Right atrium auricular region (tissue), 2 donors: ENCODE data around the gene ALOX12. TPM values are rescaled to one million over a fixed set of nuclear protein-coding genes. Genes with fewer than 3 reads are reported as not detected.
"Not testable (repeated sequence)": the region's sequence is repeated elsewhere in the genome, so short reads cannot be mapped to it uniquely, and the experiment has no call there.

Experiments
- DNase-seq: peaks from one replicate; pipeline ENCODE4 v3.0.0-alpha.2; 2019; ENCODE audit warnings: low spot score
- H3K27ac ChIP-seq, 2 donors: fragments of 200-600 bp; sonication (generic); 1 replicate in 1 of 2; 2 replicates in 1 of 2; pipeline ENCODE4 v1.5.1; 2016 to 2019
- H3K27me3 ChIP-seq, 2 donors: fragments of 200-600 bp; sonication (generic); one replicate each; pipeline versions ENCODE4 v1.5.1 to v1.6.0; 2017 to 2019
- H3K36me3 ChIP-seq: fragments of 200-600 bp; sonication (generic); one replicate; pipeline ENCODE4 v1.5.1; 2016
- H3K4me1 ChIP-seq, 2 donors: fragments of 200-600 bp; sonication (generic); one replicate each; pipeline versions ENCODE4 v1.5.1 to v1.6.0; 2017 to 2019
- H3K4me3 ChIP-seq, 2 donors: fragments of 200-600 bp; sonication (generic); 1 replicate in 1 of 2; 2 replicates in 1 of 2; pipeline ENCODE4 v1.5.1; 2017 to 2019; ENCODE audit warnings: mild to moderate bottlenecking in 1 of 2, moderate library complexity in 1 of 2
- H3K9me3 ChIP-seq, 2 donors: fragments of 200-600 bp; sonication (generic); one replicate each; pipeline ENCODE4 v1.5.1; 2019
- CTCF ChIP-seq, 2 donors: fragments of 200-600 bp; sonication (generic); IDR thresholded peaks; one replicate each; pipeline ENCODE4 v1.5.1; 2019; ENCODE audit warnings: antibody characterized with exemption in 2 of 2
- total RNA-seq, 2 donors: library from RNA; depleted of rRNA; stranded (reverse); fragments of >200 nt; gene quantifications; one replicate each; pipeline ENCODE4 v1.1.0, GENCODE V29; 2016

Gene ALOX12
- total RNA-seq, 2 donors from 2014 or later, result 0.47 TPM; not detected in 1

DNA sequence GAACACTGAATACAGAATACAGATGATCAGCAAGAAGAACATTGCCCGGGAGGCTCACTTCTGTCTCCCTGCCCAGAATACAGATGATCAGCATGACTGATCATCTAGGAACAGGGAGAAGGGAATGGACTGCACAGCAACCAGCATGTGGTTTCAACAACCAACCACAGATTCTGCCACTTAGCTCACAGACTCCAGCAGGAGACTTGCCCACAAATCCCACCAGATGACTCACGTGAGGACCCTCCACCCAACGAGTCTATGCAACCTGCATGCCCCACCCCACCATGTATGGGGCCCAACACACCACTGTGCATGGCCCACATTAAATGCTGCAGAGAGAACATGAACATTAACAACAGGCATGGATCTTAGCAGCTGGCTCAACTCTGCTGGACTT is 36.1 kb upstream of the ALOX12 start:
- no peak for TF ChIP-seq CTCF (IDR thresholded peaks at IDR 0.05)
- Histone ChIP-seq H3K27ac (no peak overlapping the region), H3K4me3 (no peak overlapping the region), H3K36me3 (no peaks in the 10 kb centered on the region), H3K9me3 (no peaks in the 10 kb centered on the region), H3K4me1 (no peaks in the 10 kb centered on the region), H3K27me3 (no peaks in the 10 kb centered on the region)
- DNase-seq, result no peak

DNA sequence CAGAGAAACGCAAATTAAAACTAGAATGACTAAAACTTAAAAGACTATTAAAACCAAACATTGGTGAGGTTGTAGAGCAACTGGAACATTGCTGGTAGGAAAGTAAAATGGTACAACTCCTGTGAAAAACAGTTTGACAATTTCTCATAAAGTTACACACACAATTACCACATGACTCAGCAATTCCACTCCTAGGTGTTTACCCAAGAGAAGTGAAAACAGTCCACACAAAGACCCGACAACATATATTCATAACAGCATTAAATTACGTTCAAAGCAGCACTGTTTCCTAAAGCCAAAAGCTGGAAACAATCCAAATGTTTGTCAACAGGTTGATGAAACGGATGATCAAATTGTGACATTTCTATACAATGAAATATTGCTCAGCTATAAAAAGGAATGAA is 26.5 kb upstream of the ALOX12 start:
- no peak overlapping the region for H3K4me3 ChIP-seq
- H3K27ac ChIP-seq, result no peak overlapping the region
- TF ChIP-seq CTCF (IDR thresholded peaks at IDR 0.05), result no peak
- no peaks in the 10 kb centered on the region for H3K36me3 ChIP-seq
- no peaks in the 10 kb centered on the region for H3K27me3 ChIP-seq
- no peaks in the 10 kb centered on the region for H3K9me3 ChIP-seq
- H3K4me1 ChIP-seq, result no peaks in the 10 kb centered on the region
- no peak for DNase-seq

DNA sequence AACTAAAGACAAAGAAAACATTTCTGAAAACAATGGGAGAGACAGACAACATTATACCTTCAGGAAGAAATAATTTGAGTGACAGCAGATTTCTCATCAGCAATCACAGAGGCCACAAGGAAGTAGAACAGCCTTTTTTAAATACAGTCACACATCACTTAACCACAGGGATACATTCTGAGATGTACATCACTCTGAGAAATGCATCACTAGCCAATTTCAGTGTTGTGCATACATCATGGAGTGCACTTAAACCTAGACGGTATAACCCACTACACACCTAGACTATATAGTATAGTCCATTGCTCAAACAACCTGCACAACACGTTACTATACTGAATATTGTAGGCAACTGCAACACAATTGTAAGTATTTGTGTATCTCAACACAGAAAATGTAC is 24.9 kb upstream of the ALOX12 start:
- TF ChIP-seq CTCF (IDR thresholded peaks at IDR 0.05), result no peak
- Histone ChIP-seq H3K36me3 (no peaks in the 10 kb centered on the region), H3K9me3 (no peaks in the 10 kb centered on the region), H3K27me3 (no peaks in the 10 kb centered on the region), H3K27ac (no peak overlapping the region), H3K4me3 (no peak overlapping the region), H3K4me1 (no peaks in the 10 kb centered on the region)
- no peak for DNase-seq

DNA sequence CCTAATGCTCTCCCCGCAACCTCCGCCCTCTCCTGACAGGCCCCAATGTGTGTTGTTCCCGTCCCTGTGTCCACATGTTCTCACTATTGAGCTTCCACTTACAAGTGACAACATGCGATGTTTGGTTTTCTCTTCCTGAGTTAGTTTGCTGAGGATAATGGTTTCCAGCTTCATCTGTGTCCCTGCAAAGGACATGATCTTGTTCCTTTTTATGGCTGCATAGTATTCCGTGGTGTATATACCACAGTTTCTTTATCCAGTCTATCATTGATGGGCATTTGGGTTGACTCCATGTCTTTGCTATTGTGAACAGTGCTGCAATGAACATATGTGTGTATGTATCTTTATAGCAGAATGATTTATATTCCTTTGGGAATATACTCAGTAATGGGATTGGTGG is 16.4 kb upstream of the ALOX12 start:
- H3K36me3 ChIP-seq, H3K27ac ChIP-seq, H3K4me1 ChIP-seq, H3K9me3 ChIP-seq, H3K4me3 ChIP-seq, DNase-seq, H3K27me3 ChIP-seq: not testable (repeated sequence)

GRCh38 chr17:6981426-6981825 is 14.4 kb upstream of the ALOX12 start:
- H3K4me3 ChIP-seq, result no peak overlapping the region
- H3K27ac ChIP-seq, result no peak overlapping the region
- H3K27me3 ChIP-seq, result no peaks in the 10 kb centered on the region
- H3K4me1 ChIP-seq, result no peaks in the 10 kb centered on the region
- H3K9me3 ChIP-seq, result peaks cover 0 to 7% of the 10 kb centered on the region in 2 donors
- H3K36me3 ChIP-seq, result no peaks in the 10 kb centered on the region
- DNase-seq, result no peak
- no peak for TF ChIP-seq CTCF (IDR thresholded peaks at IDR 0.05)

GRCh38 chr17:6985266-6985665 is 10.6 kb upstream of the ALOX12 start:
- Histone ChIP-seq H3K27ac (no peak overlapping the region), H3K4me1 (no peaks in the 10 kb centered on the region), H3K27me3 (no peaks in the 10 kb centered on the region), H3K4me3 (no peak overlapping the region), H3K36me3 (no peaks in the 10 kb centered on the region), H3K9me3 (peaks cover 0 to 2% of the 10 kb centered on the region in 2 donors)
- DNase-seq, result no peak
- TF ChIP-seq CTCF (IDR thresholded peaks at IDR 0.05), result no peak
